Uterus (tissue), 2 donors: ENCODE data around the gene NT5M.

ENCODE experiments used
- CTCF ChIP-seq, 4 experiments: fragments of 200-600 bp in 2 of 4; fragments of 450-650 bp in 2 of 4; sonication (generic) in 2 of 4; IDR thresholded peaks; one replicate each; pipeline ENCODE4 v1.5.1; 2016 to 2019; ENCODE audit warnings: antibody characterized with exemption in 4 of 4, mild to moderate bottlenecking in 2 of 4, moderate library complexity in 1 of 4
- POLR2A ChIP-seq, 2 donors: fragments of 450-650 bp; IDR thresholded peaks; one replicate each; pipeline ENCODE4 v1.6.1; 2016; ENCODE audit warnings: antibody characterized with exemption in 2 of 2, mild to moderate bottlenecking in 1 of 2, moderate library complexity in 1 of 2

DNA sequence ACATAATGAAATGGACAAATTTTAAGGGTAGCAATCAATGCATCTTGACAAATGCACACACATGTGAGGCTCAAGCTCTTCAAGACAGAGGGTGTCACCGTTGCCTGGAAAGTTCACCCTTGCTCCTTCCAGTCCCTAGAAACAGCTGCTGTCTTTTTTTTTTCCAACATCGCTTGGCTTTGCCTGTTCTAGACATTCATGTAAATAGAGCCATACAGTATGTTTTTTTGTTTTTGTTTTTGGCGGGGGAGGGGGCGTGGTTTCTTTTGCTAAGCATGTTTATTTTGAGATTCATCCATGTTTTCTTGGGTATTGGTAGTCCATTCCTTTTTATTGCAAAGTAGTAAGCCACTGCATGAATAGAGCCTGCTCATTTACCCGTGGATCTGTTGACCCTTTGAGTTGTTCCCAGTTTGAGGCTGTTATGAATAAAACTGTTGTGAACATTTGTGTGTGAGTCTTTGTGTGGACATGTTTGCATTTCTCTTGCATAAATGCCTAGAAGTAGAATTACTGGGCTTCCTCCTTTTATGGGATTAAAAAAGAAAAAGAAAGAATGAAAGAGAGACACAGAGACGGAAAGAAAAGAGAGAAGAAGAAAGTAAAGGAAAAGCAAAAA, 78.4 kb downstream of the NT5M start:
- TF ChIP-seq POLR2A (IDR thresholded peaks at IDR 0.05) (no peak), CTCF (IDR thresholded peaks at IDR 0.05) (no peak)
